Testis (tissue), 2 donors: ENCODE measurements around the gene C10orf53.

Experiments used
- POLR2A ChIP-seq: fragments of 450-650 bp; IDR thresholded peaks from one replicate; pipeline ENCODE4 v1.6.1; 2017; ENCODE audit warnings: antibody characterized with exemption, mild to moderate bottlenecking, moderate library complexity
- TF ChIP-seq, protein P1 (sequence below), 3 experiments: fragments of 450-650 bp in 2 of 3; fragments of 200-600 bp in 1 of 3; sonication (generic) in 1 of 3; IDR thresholded peaks; one replicate each; pipeline ENCODE4 v1.5.1; 2016 to 2019; ENCODE audit warnings: antibody characterized with exemption in 3 of 3, mild to moderate bottlenecking in 2 of 3, moderate library complexity in 1 of 3

DNA sequence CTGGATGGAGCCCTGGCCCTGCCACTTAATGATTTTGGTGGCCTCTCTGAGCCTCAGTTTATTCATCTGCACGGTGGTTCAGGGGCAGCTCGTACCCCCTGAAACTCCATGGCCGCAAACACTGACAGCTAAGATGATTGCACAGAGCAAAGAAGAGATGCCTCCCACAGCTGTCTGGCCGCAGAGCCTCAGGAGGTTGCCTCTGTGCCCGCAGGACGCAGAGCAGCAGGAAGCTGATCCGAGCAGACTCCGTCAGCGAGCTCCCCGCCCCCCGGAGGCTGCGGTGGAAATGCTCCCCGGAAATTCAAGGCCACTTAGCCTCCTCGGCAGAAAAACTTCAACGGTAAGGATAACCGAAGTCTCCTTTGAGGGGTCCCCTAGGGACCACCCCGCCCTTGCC is 30.2 kb upstream of the C10orf53 start:
- TF ChIP-seq, protein P1, sequence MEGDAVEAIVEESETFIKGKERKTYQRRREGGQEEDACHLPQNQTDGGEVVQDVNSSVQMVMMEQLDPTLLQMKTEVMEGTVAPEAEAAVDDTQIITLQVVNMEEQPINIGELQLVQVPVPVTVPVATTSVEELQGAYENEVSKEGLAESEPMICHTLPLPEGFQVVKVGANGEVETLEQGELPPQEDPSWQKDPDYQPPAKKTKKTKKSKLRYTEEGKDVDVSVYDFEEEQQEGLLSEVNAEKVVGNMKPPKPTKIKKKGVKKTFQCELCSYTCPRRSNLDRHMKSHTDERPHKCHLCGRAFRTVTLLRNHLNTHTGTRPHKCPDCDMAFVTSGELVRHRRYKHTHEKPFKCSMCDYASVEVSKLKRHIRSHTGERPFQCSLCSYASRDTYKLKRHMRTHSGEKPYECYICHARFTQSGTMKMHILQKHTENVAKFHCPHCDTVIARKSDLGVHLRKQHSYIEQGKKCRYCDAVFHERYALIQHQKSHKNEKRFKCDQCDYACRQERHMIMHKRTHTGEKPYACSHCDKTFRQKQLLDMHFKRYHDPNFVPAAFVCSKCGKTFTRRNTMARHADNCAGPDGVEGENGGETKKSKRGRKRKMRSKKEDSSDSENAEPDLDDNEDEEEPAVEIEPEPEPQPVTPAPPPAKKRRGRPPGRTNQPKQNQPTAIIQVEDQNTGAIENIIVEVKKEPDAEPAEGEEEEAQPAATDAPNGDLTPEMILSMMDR (IDR thresholded peaks at IDR 0.05) = no peak
- no peak for TF ChIP-seq POLR2A
